ENCODE data around the gene AK2.
"Not testable (repeated sequence)": the region's sequence is repeated elsewhere in the genome, so short reads cannot be mapped to it uniquely, and the experiment has no call there.

The AK2 gene

DNA sequence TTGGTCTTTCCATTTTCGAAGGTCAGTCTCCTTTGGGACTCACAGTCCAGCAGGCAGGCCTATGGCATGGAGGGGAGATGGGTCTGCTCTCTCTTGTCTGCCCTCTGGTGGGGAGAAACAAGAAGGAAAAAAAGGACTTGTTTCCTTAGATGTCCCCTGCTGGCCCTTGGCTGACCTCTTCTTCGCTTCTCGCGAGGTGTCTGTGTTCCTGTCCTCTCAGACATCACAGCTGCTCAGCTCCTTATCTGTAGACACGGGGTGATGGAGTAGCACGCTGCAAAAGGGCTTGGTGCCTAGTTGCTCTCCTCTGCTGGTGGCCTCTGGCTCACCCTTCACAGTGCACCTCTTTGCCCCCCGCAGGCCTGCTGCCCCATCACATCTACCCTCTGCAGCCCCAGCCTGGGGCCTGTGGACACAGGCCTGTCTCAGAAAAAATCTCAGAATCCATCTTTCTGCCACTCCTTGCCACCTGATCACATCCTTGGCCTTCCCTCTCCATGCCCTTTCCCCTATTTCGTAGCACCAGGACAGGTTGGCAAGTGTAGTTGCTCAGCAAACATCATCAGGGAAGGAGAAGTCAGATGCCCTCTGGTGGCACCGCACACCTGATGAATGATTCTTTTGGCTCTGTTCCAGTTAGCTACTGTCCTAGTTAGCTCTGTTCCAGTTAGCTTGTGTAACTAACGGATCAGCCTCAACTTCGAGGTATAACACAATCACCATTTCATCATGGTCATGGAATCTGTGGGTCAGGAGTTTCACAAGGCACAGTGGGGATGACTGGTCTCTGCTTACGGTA, 18.7 kb upstream of the AK2 start:
- FAIRE-seq (peak; percentile 85), DNase-seq (ENCODE audit: extremely low spot score, insufficient read length, low read depth) (no peak)

DNA sequence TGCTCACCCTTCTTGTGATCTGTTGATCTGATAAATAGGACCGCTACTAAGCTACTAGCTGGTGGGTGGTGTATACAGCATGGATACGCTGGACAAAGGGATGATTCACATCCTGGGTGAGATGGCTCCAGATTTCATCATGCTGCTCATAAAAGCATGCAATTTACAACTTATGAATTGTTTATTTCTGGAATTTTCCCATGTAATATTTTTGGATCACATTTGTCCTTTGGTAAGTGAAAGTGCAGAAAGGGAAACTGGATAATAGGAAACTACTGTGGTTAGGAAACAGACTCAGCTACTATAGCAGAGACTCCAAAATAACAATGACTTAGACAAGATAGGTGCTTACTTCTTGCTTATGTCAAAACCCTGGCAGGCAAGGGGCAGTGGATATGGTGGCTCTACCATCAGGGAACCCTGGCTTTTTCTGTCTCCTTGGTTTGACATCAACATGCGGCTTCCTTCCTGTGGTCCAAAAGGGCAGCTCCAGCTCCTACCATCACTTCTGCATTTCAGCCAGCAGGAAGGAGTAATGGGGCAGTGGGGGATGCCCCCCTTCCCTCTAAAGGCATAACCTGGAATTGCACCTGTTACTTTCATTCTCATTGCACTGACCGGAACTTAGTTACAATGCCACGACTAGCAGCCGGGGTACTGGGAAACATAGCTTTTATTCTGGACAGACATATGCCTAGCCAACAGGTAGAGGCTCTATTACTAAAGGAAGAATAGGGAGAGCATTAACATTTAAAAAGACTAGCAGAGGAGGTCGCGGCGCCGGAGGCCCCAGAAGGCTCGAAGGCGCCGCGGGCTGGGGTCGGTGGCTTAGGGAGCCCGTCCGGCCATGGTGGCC, 13.8 kb upstream of the AK2 start:
- DNase-seq (ENCODE audit: extremely low spot score, insufficient read length, low read depth) = no peak
- no peak for FAIRE-seq

DNA sequence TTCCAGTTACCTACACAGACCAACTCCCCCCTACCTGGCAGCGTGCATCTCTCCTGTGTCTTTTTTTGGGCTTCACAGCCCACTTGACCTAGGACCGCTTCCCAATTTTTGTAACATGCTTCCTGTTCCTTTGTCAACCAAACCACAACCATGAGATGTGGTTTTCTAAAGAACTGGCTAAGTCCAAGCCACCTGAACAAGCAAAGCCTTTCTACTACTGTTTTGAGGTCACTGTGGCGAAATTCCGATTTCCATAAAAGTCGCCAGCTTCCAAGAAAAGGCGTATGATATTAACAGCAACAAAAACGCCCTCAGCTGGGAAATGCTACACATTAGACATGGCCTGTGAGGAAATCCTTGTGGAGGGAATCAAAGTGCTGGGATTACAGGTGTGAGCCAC, 12.7 kb upstream of the AK2 start:
- FAIRE-seq = no peak
- no peak for DNase-seq (ENCODE audit: extremely low spot score, insufficient read length, low read depth)

DNA sequence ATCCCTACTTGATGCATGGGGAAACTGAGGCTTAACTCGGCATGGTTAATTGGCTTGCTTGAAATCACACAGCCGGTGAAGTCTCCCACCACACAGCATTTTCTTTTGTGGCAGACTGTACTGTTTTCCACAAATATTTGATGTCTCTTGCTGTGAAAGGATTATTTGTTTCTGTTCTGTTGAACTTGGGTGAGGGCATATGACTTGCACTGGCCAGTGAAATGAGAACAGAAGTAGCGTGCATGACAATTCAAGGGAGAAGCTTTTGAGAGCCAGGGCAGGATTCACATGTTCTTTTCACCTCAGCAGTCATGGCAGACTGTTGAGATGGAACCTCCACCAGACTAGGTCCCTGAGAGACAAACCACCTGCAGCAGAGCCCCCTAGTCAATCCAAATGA, 11.7 kb upstream of the AK2 start:
- FAIRE-seq = no peak
- DNase-seq (ENCODE audit: extremely low spot score, insufficient read length, low read depth) = no peak

DNA sequence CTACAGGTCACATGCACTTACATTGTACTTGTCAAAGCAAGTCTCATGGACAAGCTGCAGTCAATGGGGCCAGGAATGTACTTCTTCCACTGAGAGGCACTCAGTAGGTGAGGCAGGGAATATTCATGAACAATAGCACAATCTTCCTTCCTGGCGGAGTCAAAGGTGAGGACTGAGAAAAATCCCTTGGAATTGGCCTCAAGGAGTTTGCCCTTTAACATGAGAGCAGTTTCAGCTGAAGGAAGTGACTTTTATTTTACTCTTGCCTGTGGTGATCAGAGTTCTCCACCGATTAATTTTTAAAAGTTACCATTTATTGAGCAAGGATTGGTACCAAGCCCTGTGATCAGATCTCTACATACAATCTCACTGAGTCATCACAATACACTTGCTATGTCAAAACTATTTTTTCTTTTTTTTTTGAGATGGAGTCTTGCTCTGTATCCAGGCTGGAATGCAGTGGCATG, 11.2 kb upstream of the AK2 start:
- DNase-seq (ENCODE audit: extremely low spot score, insufficient read length, low read depth) = no peak
- no peak for FAIRE-seq

DNA sequence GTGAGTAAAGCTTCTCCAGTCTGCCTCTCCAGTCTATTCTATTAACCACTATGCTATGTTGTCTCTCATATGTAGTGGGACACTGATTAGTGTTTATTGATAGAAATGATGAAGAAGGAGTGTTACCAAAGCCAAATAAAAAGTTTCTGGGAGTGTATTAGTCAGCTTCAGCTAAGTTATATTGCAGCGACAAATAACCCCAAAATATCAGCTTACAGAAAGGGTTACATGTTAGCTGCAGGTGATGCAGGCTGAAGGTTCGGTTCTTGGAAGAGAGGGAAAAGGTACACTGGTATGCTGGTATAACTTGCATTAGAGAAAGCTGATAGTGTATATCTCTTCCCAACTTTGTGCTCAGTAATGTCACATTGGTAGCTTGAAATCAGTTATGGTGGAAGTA, 10.6 kb upstream of the AK2 start:
- DNase-seq (ENCODE audit: extremely low spot score, insufficient read length, low read depth) (no peak), FAIRE-seq (no peak)

DNA sequence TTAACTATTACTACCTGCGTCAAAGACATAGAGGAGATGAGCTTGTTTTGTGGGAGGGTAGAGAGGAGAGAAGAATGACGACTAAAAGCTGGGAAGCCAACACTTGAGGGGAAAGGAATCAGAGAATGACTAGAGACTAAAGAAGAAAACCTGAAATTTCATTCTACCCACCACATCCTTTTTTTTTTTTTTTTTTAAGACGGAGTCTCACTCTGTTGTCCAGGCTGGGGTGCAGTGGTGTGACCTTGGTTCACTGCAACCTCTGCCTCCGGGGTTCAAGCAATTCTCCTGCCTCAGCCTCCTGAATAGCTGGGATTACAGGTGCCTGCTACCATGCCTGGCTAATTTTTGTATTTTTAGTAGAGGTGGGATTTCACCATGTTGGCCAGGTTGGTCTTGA, 9.6 kb upstream of the AK2 start:
- FAIRE-seq; DNase-seq (ENCODE audit: extremely low spot score, insufficient read length, low read depth): not testable (repeated sequence)

DNA sequence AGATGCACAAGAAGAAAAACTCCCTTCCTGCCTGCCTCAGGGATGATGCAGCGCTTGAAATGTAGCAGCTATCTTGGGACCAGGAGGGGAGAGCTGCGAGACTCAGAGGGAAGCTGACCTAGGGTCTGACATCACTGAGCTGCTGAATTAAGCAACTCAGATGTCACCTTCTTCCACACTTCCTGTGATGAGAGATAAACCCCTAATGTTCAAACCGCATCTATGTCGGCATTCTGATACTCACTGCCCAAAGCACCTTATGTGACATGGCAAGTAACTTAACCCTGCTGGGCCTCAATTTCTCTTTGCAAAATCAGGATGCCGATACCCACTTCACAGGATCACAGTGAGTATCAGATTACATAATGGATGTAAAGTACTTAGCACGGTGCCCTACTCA, 9.1 kb upstream of the AK2 start:
- FAIRE-seq (no peak), DNase-seq (ENCODE audit: extremely low spot score, insufficient read length, low read depth) (no peak)

DNA sequence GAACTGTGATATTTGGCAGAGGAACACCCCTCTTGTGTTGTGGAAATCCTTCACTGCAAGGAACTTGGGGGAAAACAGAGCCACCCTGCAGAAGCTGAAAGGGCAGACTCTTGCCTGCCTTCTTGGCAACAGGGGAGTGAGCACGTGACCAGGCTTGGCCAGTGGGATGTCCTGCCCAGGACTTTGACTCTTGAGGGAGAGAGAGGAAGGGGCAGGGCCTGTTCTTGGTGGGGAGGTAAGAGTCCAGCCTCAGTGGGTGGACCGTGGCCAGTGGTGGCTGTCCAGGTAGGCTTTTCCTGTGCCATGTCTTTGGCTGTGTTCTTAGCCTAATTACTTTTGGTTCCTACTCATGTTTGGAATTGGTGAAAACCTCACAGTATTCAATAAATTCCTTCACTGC, 8.6 kb upstream of the AK2 start:
- DNase-seq (ENCODE audit: extremely low spot score, insufficient read length, low read depth) = no peak
- no peak for FAIRE-seq

DNA sequence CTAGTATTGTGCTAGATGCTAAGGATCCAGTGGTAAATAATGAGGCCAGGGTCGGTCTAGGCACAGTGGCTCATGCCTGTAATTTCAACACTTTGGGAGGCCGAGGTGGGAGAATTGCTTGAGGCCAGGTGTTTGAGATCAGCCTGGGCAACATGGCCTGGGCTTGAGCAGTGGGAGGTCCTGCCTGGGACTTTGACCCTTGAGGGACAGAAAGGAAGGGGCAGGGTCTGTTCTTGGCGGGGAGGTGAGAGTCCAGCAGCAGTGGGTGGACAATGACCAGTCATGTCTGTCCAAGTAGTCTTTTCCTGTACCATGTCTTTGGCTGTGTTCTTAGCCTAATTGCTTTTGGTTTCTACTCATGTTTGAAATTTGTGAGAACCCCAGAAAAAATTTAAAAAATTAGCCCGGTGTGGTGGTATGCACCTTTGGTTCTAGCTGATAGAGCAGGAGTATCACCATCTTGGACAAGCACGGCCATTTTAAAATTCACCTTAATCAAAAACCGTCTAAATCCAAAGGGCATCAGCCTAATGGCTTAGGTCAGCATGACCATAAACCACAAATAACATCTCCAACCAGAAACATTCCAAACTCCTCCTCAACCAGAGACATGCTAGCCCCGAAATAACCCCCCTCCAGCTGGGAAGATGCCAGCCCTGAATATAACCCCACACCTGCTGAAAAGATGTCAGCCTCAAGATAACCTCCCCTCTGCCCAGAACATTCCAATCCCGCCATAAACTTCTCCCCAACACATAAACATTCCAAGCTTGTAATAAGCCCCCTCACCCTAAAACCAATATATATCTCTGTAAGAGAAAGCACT, 6.8 kb upstream of the AK2 start:
- no peak for DNase-seq (ENCODE audit: extremely low spot score, insufficient read length, low read depth)
- no peak for FAIRE-seq

DNA sequence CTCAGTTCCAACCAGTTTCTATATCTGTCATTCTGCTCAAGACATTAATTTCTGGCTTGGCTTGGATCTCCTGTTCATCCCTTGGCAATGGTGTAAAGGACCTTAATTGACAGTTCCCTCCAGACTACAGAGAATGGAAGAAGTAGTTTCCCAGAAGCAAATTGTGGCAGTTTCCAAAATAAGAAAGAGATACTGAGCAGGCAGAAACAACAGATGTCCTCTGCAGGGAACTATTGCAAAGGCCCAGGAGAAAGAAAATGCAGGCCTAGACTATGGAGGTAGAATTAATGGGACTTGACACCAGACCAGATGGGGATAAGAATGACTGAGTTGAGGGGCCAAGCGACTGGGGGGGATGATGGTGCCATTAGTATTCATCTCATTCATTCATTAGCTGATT, 6.1 kb upstream of the AK2 start:
- FAIRE-seq (no peak), DNase-seq (ENCODE audit: extremely low spot score, insufficient read length, low read depth) (no peak)

DNA sequence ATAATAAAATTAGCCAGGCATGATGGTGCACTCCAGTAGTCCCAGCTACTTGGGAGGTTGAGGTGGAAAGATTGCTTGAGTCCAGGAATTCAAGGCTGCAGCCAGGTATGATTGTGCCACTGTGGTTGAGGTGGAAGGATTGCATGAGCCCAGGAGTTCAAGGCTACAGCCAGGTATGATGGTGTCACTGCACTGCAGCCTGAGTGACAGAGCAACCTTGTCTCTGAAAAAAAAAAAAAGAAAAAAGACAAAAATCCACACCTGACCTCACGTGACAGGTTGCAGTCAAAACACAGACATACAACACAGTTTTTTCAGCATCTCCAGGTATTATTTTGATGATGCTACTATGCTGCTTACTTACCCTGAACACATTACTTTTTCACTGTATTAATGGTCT, 4.3 kb upstream of the AK2 start:
- DNase-seq (ENCODE audit: extremely low spot score, insufficient read length, low read depth) (no peak), FAIRE-seq (no peak)

DNA sequence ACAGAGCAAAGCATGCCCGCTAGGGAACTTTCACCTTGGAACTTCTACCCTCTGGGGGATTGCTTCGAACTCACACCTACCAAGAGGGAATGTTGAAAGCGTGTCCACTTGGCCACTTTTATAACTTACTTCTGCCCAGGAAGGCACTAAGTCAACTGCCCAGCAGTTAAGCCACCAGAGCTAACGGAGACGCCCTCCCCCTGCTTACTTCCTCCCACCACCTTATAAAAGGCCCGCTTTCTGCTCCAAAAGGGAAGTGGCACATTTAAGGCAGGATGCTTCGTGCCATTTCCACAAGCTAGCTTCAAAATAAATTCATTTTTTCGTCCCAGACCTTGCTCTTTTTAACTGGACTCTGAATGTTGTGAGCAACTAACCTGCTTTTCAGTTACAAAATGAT, 3.2 kb upstream of the AK2 start:
- DNase-seq (ENCODE audit: extremely low spot score, insufficient read length, low read depth) (no peak), FAIRE-seq (no peak)

DNA sequence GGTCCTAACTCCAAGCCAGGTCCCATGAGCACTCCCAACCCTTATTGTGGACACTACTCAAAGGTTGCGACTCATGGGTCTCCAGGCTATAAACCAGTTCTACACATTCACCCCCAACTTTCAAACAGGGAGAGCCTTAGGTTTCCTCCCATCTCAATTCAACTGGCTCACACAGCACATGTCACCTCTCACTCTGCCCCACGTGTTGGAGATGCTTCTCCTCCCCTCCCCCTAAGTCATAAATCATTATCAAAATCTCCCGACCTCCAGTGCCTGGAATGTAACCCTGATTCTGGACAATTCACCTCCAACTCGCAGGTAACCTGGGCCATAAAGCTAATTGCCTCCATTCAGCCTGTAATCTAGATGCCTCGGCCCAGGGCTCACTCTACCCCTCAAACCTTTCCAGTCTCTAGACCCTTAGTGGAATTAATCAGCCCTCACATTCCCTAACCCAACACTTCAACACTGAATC, 595 bp downstream of the AK2 start:
- no peak for FAIRE-seq
- DNase-seq (ENCODE audit: extremely low spot score, insufficient read length, low read depth) = no peak

DNA sequence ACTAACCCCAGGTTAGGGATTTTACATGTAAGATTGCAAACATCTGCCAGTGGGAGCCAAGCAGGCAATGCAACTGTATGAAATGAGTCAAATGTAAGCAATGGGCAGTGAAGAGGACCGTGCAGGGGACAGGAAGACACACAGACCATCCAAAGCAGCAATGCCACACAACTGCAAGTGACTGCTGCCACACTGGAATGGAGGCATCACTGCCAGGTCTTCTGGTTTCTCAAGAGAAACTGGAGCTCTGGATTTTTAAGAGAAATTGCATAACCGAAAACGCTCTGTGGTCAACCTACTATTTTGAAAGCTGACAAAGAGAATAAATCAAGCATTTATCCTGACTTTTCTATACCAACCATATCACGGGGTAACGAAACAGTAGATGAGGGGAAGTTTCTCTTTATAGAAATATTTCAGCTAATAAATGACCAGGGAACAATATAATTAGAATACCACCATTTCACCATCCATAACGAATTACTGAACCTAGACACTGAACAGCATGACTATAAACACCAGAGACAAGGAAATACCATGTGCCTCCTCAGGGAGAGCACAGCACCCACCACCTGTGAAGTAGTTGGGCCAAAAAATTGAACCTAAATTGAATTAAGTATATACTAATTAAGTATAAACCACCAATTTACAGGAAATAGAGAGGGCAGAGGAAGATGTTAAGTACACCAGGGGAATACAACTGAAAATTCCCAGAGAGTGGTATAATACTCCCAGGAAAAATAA, 4.4 kb downstream of the AK2 start:
- DNase-seq (ENCODE audit: extremely low spot score, insufficient read length, low read depth) (no peak), FAIRE-seq (no peak)

DNA sequence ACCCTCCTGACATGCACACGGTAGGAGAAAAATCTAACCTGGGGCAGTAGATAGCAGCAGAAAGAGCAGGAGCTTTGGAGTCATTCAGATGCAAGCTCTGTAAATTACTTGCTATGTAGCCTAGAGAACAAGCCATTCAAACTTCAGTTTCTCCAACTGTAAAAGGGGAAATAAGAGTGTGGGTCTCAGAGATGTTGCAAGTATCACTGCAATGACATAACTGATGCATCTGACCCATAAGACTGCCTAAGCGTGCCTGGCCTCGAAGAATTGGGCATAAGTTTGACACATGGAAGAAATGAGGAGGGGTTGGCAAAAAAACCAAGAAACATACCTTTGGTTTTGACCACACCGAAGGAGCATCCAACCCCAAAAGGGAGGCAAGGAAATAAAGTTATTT, 5.2 kb downstream of the AK2 start:
- no peak for FAIRE-seq

DNA sequence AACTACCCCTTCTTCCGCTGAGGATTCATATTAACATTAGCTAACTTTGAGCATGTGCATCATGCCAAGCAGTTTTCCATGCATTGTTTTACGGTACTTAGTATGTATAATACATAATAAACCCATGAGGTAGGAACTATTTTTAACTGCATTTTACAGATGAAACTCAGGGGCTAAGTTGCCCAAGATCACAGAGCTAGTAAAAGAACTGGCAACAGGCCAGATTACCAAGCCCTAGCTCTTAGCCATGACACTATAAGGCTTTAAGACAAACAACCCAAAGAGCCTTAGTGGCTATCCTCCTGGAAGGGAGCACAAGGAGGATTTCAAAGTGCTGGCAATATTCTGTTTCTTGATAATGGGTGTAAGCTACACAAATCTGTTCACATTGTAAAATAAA, 6.1 kb downstream of the AK2 start:
- DNase-seq (ENCODE audit: extremely low spot score, insufficient read length, low read depth) (no peak), FAIRE-seq (no peak)

More for the DNA sequence above, 5.2 kb downstream of the AK2 start:
- no peak for DNase-seq (ENCODE audit: extremely low spot score, insufficient read length, low read depth)

DNA sequence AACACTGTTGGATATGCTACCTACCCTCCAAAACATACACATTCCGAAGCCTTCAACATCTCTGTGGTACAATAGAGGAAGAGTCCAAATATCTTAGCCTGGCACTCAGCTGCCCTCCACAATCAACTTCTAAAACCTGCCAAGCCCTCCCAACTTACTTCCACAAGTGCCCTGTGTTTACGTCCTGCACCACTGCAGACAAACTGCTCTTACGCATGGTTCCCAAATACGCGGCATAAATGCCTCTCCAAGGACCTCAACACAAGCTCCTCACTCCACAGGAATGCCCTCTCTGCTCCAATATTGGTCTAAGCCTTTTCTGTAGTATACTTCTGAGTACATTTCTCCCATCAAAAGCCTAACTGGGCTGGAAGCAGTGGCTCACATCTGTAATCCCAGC, 6.8 kb downstream of the AK2 start:
- FAIRE-seq (no peak), DNase-seq (ENCODE audit: extremely low spot score, insufficient read length, low read depth) (no peak)

DNA sequence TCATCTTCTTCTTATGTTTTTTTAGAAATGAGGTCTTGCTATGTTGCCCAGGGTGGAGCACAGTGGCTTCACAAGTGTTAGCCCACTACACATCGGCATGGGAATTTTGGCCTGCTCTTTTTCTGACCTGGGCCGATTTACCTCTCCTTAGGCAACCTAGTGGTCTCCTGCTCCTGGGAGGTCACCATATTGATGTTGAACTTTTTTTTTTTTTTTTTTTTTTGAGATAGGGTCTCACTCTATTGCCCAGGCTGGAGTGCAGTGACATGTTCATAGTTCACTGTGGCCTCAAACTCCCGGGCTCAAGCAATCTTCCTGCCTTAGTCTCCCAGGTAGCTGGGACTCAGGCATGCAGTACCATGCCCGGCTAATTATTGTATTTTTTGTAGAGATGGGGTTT, 7.5 kb downstream of the AK2 start:
- DNase-seq (ENCODE audit: extremely low spot score, insufficient read length, low read depth) (no peak), FAIRE-seq (no peak)

DNA sequence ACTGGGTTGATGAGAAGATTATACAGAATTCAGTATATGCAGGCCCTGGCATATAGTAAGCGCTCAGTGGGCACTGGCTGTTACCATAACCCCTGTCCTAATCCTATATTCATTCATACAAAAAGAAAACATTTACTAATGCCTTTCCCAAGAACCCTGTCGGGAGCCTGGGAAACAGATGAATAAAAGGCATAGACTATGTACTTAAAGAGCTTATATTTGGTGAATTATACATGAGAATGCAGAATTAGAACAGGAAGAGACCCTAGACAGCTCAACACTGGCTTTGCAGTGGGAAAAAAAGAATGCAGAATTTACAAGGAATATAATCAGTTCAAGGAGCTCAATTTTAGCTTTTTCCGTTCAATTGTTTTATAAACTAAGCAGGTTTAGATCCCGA, 10.9 kb downstream of the AK2 start:
- no peak for FAIRE-seq
- no peak for DNase-seq (ENCODE audit: extremely low spot score, insufficient read length, low read depth)
